Effector CD4-positive, alpha-beta T cell (primary cell): ENCODE measurements around the gene SIGLEC15.
"Not testable (repeated sequence)": the region's sequence is repeated elsewhere in the genome, so short reads cannot be mapped to it uniquely, and the experiment has no call there.

Experiments used
- DNase-seq: peaks from one replicate; pipeline ENCODE4 v3.0.0-alpha.2; 2020

Gene SIGLEC15

GRCh38 chr18:45844938-45845337, 19.5 kb downstream of the SIGLEC15 start:
- no peak for DNase-seq

DNA sequence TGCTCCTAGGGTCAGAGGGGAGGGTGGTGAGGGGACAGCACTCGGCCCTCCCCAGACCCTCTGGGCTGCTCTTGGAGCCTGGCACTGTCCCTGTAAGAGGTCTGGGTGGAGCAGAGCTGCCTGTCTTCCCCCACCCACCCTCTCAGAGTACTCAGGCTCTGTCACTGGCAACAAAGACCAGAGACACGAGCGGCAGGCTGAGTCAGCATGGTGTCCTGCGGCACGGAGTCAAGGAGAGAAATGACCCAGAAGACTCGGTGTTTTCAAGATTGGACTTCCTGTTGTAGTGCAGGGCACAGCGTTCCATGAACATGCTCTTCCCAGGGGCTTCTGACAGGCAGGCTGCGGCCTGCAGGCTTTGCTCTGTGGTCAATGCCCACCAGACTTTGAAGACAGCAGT, 19.9 kb downstream of the SIGLEC15 start:
- DNase-seq: no peak

DNA sequence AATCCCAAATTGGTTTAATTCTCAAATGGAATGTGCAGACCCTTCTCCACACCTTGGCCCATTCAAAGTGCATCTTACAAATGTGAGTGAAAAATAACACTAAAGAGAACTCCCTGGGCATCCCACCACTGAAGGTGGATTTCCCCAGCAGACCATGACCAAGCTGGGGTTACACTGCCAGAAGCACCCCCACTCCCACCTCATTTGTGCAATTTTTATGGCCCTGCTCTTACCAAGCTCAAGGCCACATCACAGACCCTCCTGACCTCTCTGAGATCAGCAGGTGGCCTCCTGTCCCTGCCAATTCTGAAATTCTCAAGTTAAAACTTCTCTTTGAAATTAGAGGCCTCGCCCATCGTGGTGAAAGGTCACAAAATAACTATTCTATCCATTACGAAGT, 21.6 kb downstream of the SIGLEC15 start:
- DNase-seq: no peak

- not testable (repeated sequence) for DNase-seq
These were observed 23.2 kb downstream of the SIGLEC15 start for GRCh38 chr18:45848643-45849042.

DNA sequence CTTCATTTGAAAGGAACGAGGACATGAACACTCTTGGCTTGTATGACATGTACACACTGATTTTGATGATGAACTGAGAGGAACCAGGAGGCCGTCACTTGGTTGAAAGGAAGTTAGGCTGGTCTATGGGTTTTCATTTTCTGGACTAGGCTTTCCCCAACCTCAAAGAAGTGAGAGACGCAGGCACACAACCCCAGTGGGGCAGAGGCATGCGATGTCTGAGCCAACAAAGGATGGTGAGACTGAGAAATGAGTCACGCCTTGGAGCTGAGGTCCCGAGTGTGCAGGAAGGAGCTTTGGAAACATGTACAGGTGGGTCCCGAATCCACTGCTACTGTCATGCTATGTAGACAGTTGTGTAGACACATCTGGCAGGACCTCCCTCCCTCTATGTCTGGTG, 24.1 kb downstream of the SIGLEC15 start:
- DNase-seq: no peak

- DNase-seq: no peak
These were observed 24.5 kb downstream of the SIGLEC15 start for GRCh38 chr18:45850021-45850420.

GRCh38 chr18:45851161-45851925, 25.9 kb downstream of the SIGLEC15 start:
- DNase-seq: no peak

DNA sequence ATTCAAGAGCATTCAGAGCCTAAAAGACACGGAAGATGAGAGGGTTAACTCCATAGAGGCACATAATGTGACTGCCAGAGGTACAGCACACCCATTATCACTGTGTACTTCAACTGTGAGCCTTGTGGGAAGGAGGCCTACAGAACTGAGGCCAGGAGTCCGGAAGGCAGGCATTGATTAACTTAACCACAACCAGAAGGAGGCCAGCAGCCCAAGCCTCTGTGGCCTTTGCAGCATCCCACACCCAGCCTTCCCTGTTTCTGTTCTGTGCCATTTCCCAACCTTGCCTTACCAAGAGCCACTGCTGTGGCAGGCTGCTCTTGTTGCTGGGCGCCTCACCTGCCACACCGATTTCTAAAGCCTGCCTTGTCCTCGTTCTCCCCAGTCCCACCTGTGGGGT, 27.2 kb downstream of the SIGLEC15 start:
- DNase-seq: no peak

GRCh38 chr18:45854036-45854586, 28.6 kb downstream of the SIGLEC15 start:
- no peak for DNase-seq

DNA sequence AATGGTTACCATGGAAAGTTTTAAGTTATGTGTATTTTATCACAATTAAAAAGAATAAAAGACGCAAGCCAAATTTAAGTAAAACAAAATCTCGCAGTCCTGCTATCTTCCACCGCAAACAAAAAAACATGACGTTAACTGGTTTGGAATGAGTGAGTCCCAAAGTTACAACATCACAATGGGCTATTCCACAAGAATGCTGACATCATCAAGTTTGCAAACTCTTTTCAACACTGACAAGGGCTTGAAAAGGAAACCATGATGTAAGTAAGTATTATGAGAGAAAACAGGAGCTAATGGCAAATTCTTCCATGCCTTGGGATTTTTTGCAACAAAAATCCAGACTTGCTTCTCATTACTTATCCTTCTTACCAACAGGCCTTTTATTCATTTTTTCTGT, 31.1 kb downstream of the SIGLEC15 start:
- no peak for DNase-seq

DNA sequence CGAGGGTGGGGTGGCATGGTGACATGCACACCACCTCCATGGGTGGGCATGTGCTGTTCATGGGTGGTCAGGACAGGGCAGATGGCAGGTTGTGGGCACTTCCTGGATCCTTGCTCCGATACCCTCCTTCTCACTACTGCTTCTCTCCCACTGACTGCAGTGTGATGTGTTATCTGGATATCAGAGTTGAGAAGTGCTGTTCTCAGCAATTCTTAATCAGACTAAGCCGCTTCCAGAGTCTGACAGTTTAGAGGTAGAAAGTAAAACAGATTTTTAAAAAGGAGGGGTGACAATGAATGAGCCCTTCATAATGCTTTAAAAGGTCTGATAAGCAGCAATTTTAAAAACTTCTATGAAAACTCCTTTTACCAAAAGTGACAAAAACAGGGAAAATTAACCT, 33.9 kb downstream of the SIGLEC15 start:
- no peak for DNase-seq

- no peak for DNase-seq
These were observed 35.0 kb downstream of the SIGLEC15 start for GRCh38 chr18:45860492-45860891.

GRCh38 chr18:45860971-45861370, 35.5 kb downstream of the SIGLEC15 start:
- DNase-seq: no peak

- no peak for DNase-seq
These were observed 36.5 kb downstream of the SIGLEC15 start for GRCh38 chr18:45861926-45862325.

- DNase-seq: no peak
These were observed 38.0 kb downstream of the SIGLEC15 start for GRCh38 chr18:45863469-45863868.

DNA sequence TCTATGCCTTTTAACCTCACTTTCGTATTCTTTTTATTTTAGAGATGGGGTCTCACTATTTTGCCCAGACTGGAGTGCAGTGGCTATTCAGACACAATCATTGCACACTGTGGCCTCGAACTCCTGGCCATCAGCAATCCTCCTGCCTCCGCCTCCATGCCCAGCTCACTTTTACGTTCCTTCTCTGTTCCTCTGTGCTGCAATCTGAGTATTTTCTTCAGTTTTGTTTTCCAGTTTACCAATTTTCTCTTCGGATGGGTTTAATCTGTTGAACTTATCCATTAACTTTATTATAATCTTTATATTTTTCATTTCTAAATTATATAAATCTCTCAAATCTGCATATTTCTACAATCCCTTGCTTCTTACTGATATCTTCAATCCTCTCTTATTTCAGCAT, 38.6 kb downstream of the SIGLEC15 start:
- no peak for DNase-seq

DNA sequence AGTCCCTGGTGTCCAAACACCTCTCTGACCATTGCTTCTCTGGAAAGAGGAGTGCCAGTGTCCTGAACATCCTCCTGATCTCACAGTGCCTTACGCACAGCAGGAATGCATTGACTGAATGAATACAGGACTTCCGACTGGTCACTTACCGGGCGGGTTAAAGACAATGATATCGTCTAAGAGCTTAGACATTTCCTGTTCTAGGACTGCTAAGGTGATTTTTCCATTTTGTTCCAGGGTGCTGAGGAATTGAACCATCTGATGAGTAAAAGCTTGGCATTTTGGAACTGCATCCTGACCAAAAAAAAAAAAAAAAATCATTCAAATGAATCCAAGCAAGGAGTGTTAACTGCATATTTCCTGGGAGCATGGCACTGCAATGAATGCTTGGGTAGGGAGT, 40.0 kb downstream of the SIGLEC15 start:
- no peak for DNase-seq

GRCh38 chr18:45870419-45870818, 44.9 kb downstream of the SIGLEC15 start:
- DNase-seq: no peak

- no peak for DNase-seq
These were observed 46.1 kb downstream of the SIGLEC15 start for GRCh38 chr18:45871431-45872084.

- DNase-seq: peak; percentile 24
These were observed 49.2 kb downstream of the SIGLEC15 start for GRCh38 chr18:45874491-45875184.

DNA sequence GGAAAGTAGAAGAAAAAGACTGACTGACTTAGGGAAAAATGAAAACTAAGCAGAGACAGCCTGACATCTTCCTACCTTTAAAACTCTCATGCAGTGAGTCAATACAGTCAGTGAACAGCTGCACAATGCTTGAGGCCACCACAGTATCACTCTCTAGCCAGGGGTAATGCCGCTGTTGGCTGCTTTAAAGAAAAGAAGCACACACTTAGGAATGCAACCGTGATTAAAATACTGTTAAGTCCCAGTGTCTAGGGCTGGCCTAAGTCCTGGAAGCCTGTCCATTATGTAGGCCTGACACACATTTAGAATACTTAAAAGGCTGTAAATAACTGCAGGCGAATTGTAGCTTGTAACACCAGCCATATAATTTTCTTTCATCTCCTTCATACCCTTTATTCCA, 50.7 kb downstream of the SIGLEC15 start:
- DNase-seq: no peak

GRCh38 chr18:45877403-45877802, 51.9 kb downstream of the SIGLEC15 start:
- no peak for DNase-seq
